ENCODE data around the gene MROH2A. TPM values are rescaled to one million over a fixed set of nuclear protein-coding genes. Genes with fewer than 3 reads are reported as not detected.

The MROH2A gene
- total RNA-seq, 1 experiment from 2014 or later = not detected

DNA sequence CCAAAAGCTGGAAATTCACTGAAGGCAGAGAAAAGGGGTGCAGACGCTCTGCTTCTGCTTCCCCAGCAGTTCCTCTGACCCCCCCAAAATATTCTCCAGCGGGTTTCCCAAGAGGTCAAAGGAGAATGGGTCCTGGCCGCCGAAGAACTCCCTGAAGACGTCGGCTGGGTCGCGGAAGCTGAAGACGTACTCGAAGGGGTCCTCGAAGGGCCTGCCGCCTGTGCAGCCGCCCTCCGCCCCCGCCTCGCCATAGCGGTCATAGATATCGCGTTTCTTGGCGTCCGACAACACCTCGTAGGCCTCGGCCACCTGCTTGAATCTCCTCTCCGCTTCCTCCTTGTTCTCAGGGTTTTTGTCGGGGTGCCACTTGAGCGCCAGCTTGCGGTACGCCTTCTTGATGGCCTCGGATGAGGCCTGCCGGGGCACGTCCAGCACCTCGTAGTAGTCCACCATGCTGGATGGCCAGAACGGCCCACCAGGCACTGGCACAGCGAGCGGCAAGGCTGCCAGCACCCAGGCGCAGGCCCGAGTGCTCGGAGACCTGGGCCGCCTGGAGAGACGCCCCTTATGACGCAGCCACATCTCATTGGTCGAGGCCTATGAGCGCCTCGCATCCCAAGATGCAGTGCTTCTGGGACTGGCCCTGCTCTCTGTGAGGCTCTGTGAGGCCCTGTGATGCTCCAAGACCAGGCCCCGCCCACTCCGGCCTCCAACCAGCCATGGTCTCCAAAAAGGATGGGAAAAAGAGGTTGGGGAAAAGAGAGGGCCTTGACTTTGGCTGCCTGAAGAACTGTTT, 34.5 kb upstream of the MROH2A start:
- no peak overlapping the region for H3K4me2 ChIP-seq (ENCODE audit: low read length)
- no peaks in the 10 kb centered on the region for H3K9me2 ChIP-seq (ENCODE audit: insufficient read depth)
- no TSS peak for BruUV-seq (replicated peaks)
- no peak overlapping the region for H3K27ac ChIP-seq (ENCODE audit: low read depth, low read length)
- H3K9ac ChIP-seq (ENCODE audit: low read length) = no peak overlapping the region
- POLR2A ChIA-PET = no interaction called here
- H3K4me1 ChIP-seq (ENCODE audit: control insufficient read depth in 1 of 2, insufficient read depth in 2 of 2, low read length in 2 of 2) = no peaks in the 10 kb centered on the region
- no peaks in the 10 kb centered on the region for H3K36me3 ChIP-seq (ENCODE audit: control insufficient read depth in 1 of 2, insufficient read depth in 2 of 2, low read length in 2 of 2)
- RAD21 ChIA-PET (ENCODE audit: low non-redundant PET in 1 of 2, low total read pairs in 2 of 2, uncharacterized antibody in 2 of 2, unreplicated experiment in 2 of 2) = no interaction called here
- intact Hi-C loops (cut with micrococcal nuclease) = no loop called here
- TF ChIP-seq, protein P1, sequence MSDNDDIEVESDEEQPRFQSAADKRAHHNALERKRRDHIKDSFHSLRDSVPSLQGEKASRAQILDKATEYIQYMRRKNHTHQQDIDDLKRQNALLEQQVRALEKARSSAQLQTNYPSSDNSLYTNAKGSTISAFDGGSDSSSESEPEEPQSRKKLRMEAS (IDR thresholded peaks at IDR 0.05) = no peak
- TF ChIP-seq JUND (IDR thresholded peaks at IDR 0.05) = no peak
- TF ChIP-seq, protein P2, sequence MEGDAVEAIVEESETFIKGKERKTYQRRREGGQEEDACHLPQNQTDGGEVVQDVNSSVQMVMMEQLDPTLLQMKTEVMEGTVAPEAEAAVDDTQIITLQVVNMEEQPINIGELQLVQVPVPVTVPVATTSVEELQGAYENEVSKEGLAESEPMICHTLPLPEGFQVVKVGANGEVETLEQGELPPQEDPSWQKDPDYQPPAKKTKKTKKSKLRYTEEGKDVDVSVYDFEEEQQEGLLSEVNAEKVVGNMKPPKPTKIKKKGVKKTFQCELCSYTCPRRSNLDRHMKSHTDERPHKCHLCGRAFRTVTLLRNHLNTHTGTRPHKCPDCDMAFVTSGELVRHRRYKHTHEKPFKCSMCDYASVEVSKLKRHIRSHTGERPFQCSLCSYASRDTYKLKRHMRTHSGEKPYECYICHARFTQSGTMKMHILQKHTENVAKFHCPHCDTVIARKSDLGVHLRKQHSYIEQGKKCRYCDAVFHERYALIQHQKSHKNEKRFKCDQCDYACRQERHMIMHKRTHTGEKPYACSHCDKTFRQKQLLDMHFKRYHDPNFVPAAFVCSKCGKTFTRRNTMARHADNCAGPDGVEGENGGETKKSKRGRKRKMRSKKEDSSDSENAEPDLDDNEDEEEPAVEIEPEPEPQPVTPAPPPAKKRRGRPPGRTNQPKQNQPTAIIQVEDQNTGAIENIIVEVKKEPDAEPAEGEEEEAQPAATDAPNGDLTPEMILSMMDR (IDR thresholded peaks at IDR 0.05 in 2 of 3, conservative IDR thresholded peaks at IDR 0.05 in 1 of 3; ENCODE audit: borderline replicate concordance in 1 of 3, insufficient read depth in 1 of 3, low read depth in 2 of 3, low read length in 2 of 3) = no peak
- TF ChIP-seq CEBPB (IDR thresholded peaks at IDR 0.05; ENCODE audit: low read depth) = no peak
- no peak for TF ChIP-seq EGR1 (IDR thresholded peaks at IDR 0.05; ENCODE audit: low read depth)
- no peak for TF ChIP-seq CBX3 (IDR thresholded peaks at IDR 0.05; ENCODE audit: low read depth)
- no peak for TF ChIP-seq ZFX (IDR thresholded peaks at IDR 0.05)
- TF ChIP-seq, protein P3, sequence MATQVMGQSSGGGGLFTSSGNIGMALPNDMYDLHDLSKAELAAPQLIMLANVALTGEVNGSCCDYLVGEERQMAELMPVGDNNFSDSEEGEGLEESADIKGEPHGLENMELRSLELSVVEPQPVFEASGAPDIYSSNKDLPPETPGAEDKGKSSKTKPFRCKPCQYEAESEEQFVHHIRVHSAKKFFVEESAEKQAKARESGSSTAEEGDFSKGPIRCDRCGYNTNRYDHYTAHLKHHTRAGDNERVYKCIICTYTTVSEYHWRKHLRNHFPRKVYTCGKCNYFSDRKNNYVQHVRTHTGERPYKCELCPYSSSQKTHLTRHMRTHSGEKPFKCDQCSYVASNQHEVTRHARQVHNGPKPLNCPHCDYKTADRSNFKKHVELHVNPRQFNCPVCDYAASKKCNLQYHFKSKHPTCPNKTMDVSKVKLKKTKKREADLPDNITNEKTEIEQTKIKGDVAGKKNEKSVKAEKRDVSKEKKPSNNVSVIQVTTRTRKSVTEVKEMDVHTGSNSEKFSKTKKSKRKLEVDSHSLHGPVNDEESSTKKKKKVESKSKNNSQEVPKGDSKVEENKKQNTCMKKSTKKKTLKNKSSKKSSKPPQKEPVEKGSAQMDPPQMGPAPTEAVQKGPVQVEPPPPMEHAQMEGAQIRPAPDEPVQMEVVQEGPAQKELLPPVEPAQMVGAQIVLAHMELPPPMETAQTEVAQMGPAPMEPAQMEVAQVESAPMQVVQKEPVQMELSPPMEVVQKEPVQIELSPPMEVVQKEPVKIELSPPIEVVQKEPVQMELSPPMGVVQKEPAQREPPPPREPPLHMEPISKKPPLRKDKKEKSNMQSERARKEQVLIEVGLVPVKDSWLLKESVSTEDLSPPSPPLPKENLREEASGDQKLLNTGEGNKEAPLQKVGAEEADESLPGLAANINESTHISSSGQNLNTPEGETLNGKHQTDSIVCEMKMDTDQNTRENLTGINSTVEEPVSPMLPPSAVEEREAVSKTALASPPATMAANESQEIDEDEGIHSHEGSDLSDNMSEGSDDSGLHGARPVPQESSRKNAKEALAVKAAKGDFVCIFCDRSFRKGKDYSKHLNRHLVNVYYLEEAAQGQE (IDR thresholded peaks at IDR 0.05; ENCODE audit: low read depth) = no peak
- TF ChIP-seq EZH2phosphoT487 (IDR thresholded peaks at IDR 0.05; ENCODE audit: borderline replicate concordance) = no peak
- no peak for TF ChIP-seq SP1 (IDR thresholded peaks at IDR 0.05; ENCODE audit: low read depth)
- no peak for TF ChIP-seq YY1 (IDR thresholded peaks at IDR 0.05; ENCODE audit: extremely low read depth, insufficient replicate concordance, low read depth, low read length)
- TF ChIP-seq ELF1 (IDR thresholded peaks at IDR 0.05; ENCODE audit: borderline replicate concordance, low read depth) = no peak
- no peak for TF ChIP-seq SIN3A (IDR thresholded peaks at IDR 0.05; ENCODE audit: low read depth)
- H4K20me1 ChIP-seq (ENCODE audit: insufficient read depth) = no peaks in the 10 kb centered on the region
- H3K9me3 ChIP-seq (ENCODE audit: control insufficient read depth in 1 of 2, insufficient read depth in 1 of 2, low read depth in 1 of 2, low read length in 2 of 2) = no peaks in the 10 kb centered on the region
- H3K27me3 ChIP-seq (ENCODE audit: insufficient read depth, low read length) = no peaks in the 10 kb centered on the region
- no peak for ATAC-seq
- CTCF ChIA-PET = no interaction called here
- no peak overlapping the region for H2AFZ ChIP-seq (ENCODE audit: low read depth, low read length, poor library complexity, severe bottlenecking)
- no peak overlapping the region for H3K4me3 ChIP-seq (replicated peaks in 1 of 2; ENCODE audit: low read depth in 1 of 2, low read length in 2 of 2)
- no peaks in the 10 kb centered on the region for H3K79me2 ChIP-seq (ENCODE audit: insufficient read depth, low read length)
- DNase-seq (ENCODE audit: low read depth, low spot score) = no peak

Data from HCT116 (cell line).